NCI-H2196 treated with DMSO at 0.1 percent for 48 hours (cell line): ENCODE measurements around the gene GPAT3.
"Not testable (repeated sequence)": the region's sequence is repeated elsewhere in the genome, so short reads cannot be mapped to it uniquely, and the experiment has no call there.

Source experiments
- DNase-seq: peaks from one replicate; lab custom pipeline; 2025; ENCODE audit not compliant: unreplicated experiment; lab: John Stamatoyannopoulos, UW

GPAT3 gene

DNA sequence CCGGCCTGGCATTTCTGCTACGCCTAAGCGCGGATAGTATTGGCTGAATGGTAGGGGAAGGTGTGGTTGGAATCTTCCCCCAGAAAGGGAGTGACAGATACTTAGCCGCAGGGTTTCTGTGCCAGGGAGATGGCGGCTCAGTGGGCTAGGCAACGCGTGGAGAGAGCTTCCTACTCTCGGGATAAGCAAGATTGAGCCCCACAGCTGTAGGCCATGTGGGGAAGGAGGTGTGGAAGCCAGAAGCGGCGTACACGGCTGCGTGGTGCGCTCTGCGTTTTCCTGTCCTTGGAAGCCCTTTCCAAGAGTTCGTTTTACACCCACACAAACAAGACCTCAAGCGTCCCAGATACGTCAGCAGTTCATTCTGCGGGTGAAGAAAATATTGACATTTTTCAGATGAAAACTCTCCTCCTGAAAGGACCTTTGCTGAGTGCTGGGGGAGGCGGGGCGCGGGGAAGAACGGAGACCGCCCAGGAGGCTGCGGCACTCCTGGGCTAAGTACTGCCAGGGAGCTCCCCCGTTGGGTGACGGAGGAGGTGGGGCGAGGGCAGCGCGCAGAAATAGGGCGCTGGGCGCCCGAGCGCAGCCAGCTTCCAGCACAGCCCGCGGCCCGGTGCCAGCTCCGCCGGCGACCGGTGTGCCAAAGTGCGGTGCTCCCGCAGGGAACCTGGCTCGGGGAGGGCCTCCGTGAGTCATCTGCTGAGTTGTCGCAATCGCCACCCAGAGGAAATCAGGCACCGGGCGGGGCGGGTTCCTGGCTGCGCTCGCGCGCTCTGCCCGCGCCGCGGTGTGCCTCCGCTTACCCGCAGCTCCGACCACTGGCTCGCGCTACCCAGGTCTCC, at the start of gene GPAT3:
Gene GPAT3, plus strand, starts transcription at position 589 of the 842 bp plus-strand sequence. CDS start 515 bp downstream, outside the sequence.
- DNase-seq = peak; percentile 0

DNA sequence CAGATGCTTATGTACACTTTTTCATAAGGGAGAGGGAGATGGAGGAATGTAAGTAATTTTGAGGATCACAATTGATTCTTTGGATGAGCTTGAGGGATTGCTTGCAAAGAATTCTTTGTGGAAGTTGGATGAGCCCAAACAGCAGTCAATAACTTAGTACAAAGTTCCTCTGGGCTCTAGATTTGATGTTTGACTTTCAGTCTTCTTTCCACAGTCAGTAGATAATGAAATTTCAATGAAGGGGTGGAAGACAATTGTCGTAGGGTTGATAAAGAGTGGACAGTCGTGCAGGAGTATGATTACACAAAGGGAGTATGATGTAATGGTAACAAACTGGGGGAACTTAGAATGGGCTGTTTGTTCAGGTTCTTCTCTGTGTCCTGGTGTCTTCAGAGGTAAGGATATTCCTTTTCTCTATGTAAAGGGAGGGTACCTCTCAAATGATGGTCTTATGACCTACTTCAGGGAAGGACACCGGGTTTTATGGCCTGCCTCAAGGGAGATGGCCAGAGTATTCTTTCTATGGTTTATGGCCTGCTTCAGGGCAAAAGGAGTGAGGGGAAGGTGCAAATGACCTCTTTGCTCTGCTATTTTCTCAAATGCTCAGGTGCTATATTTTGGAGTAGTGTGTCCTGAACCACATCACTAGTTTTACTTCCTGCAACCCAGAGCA, 49.3 kb upstream of the GPAT3 start:
- no peak for DNase-seq

- DNase-seq = no peak
These were observed 46.1 kb upstream of the GPAT3 start for GRCh38 chr4:83489711-83490326.

GRCh38 chr4:83490876-83491450, 44.9 kb upstream of the GPAT3 start:
- DNase-seq = no peak

DNA sequence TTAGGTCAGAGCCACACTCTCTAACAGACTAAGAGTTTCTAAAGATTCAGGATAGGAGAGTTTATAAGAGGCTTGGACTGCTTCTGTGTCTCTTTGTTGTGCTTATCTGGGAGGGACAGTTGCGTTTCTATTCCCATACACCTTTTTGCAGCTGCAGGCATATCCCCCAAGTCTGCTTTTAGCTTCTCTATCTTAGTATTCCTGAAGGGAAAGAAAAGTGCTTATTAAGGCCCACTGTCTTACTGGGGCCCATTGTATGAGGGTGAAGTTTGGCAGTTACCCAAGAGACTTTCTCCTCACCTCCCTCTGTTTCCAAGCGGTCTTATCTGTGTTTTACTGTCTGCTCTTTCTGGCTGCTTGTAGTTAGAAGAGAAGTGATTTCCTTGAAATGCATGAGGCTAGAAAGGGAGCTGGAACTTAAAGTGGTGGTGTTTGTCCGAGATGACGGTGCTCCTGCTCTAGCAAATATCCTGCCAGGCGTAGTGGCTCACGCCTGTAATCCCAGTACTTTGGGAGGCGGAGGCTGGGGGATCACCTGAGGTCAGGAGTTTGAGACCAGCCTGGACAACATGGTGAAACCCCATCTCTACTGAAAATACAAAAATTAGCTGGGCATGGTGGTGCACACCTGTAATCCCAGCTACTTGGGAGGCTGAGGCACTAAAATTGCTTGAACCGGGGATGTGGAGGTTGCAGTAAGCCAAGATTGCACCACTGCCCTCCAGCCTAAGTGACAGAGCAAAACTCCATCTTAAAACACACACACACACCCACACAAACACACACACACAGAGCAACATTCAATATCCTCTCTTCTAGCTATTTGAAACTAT, 39.6 kb upstream of the GPAT3 start:
- DNase-seq = not testable (repeated sequence)

DNA sequence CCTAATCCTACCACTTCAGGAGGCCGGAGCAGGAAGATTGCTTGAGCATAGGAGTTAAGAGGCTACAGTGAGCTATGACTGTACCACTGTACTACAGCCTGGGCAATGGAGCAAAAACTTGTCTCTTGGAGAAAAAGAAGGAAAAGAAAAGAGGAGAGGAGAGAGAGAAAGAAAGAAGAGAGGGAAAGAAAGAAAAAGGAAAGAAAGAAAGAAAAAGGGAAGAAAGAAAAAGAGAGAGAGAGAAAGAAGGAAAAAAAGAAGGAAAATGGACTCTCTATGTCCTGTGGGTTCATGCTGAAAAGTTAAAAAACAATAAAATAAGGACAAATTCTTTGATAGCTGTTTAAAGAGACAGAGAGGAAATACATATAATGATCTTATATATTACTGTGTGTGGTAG, 37.7 kb upstream of the GPAT3 start:
- DNase-seq = no peak

DNA sequence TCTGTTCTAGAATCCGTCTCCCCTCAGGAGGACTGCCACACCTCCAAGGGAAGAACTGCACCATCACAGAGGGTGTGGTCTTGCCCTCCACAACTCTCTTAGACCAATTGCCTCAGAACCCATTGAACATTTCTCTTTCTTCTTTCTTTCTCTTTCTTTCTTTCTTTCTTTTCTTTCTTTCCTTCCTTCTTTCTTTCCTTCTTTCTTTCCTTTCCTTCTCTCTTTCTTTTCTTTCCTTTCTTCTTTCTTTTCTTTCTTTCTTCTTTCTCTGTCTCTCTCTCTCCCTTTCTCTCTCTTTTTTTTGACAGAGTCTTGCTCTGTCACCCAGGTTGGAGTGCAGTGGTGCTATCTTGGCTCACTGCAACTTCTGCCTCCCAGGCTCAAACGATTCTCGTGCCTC, 34.2 kb upstream of the GPAT3 start:
- not testable (repeated sequence) for DNase-seq

GRCh38 chr4:83503974-83504373, 31.9 kb upstream of the GPAT3 start:
- no peak for DNase-seq

GRCh38 chr4:83504503-83504902, 31.4 kb upstream of the GPAT3 start:
- no peak for DNase-seq

GRCh38 chr4:83504996-83505395, 30.9 kb upstream of the GPAT3 start:
- no peak for DNase-seq

- DNase-seq = not testable (repeated sequence)
These were observed 26.7 kb upstream of the GPAT3 start for GRCh38 chr4:83509156-83509585.

DNA sequence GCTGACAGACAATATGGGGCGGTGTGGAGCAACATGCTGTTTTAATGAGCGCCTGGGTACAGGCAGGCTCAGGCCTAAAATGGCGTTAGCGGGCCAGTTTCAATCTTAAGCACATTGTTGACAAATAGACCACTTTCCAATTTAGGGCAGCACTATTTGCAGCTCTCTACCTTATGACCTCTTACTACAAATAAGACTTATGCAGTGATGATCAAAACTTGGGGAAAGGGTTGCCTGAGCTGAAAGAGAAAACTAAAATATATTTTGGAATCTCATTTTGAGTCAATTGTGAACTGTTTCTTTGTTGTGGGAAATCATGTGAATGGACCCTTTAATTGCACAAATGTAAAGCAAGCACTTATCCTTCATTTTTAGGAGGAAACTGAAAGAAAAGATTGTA, 25.5 kb upstream of the GPAT3 start:
- no peak for DNase-seq

- no peak for DNase-seq
These were observed 19.7 kb upstream of the GPAT3 start for GRCh38 chr4:83516042-83516772.

GRCh38 chr4:83522239-83522638, 13.7 kb upstream of the GPAT3 start:
- no peak for DNase-seq

DNA sequence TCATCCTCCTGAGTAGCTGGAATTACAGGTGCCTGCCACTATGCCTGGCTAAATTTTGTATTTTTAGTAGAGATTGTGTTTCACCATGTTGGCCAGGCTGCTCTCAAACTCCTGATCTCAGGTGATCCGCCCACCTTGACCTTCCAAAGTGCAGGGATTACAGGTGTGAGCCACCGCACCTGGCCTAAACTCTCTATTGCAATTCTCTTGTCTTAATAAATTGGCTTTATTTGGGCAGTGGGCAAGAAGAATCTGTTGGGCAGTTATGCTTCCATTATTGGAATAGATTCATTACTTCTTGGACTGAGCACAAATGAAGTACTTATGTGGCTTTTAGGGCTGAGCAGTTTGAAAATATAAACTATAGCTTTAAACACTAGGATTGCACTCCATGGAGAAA, 8.2 kb upstream of the GPAT3 start:
- DNase-seq = no peak

DNA sequence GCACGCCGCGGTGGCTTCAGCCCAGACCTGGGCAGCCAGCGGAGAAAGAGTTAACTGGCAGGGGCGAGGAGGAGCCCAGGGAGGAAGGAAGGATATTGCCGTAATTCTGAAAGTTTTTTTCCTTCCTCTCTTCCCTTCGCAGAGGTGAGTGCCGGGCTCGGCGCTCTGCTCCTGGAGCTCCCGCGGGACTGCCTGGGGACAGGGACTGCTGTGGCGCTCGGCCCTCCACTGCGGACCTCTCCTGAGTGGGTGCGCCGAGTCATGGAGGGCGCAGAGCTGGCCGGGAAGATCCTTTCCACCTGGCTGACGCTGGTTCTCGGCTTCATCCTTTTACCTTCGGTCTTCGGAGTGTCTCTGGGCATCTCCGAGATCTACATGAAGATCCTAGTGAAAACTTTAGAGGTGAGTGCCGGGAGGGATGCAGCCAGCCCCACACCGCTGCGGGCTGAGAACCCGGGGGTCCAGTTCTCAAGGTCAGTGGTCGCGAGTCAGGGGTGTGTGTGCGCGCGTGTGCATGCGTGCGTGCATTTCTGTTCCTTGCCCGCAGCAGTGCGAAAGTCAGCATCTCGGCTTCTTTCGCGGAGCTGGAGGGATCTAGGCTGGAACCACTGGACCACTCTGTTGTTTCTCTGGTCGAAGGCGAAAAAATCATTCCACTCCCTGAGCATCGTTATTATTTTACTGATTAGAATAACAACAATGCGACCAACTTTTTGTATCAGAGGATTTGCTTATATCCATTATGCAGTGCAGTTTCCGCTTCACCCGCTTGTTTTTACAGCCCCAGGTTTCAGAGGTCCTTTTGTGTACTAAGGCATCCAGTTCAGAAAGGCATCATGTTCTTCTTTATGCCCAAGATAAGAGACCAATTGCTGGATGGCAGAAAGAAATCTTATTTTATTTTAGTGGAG, 709 bp downstream of the GPAT3 start:
- DNase-seq = no peak

- DNase-seq = no peak
These were observed 6.3 kb downstream of the GPAT3 start for GRCh38 chr4:83542225-83542624.

DNA sequence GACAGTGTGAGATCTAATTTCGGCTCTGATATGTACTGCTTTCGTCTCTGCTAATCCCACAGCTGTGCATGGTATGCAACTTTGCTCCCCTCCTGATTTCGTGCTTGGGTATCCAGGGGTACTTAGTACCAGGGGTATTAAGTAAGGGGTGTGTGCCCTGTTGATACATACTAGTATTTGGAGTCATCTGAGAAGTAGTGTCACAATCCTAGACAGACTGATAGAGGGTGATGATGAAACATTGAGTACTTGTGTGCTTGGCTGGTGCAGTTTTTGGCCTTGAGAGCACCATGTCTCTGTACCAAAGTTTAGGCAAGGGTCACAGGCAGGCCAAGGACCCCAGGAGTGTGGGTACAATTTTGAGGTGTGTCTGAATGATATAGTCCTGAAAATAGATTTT, 10.9 kb downstream of the GPAT3 start:
- DNase-seq = no peak
